ENCODE measurements around the gene PLCXD3.

PLCXD3 gene

DNA sequence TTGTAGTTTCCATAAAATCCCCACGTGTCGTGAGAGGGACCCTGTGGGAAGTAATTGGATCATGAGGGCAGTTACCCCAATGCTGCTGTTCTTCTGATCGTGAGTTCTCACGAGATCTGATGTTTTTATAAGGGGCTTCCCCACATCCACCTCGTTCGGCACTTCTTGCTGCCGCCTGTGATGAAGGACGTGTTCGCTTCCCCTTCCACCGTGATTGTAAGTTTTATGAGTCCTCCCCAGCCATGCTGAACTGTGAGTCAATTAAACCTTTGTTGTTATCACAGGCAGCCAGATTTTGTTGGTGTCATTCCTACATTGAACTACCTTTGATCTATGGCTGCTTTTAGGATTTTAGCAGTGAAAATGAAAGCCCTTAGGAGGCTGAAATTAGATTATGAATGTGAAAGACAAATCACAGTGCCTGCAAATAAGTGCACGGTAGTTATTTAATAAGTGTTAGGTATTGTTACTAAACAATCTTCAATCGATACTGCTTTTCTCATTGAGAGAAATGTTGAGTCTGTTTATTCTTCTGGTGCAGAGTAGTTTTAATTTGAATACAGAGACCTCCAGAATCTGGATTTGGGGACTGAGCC lies 229.1 kb downstream of the PLCXD3 start:
- H3K36me3 Mint-ChIP-seq (ENCODE audit: insufficient read depth), result no peaks in the 10 kb centered on the region
- H3K4me1 Mint-ChIP-seq, result no peaks in the 10 kb centered on the region
- no peak overlapping the region for H3K4me3 Mint-ChIP-seq
- H3K9me3 Mint-ChIP-seq, result no peaks in the 10 kb centered on the region
- DNase-seq (ENCODE audit: low spot score in 2 of 2) (no peak), ATAC-seq (replicated peaks; ENCODE audit: extremely low read depth, poor library complexity, severe bottlenecking) (no peak)
- H3K27me3 Mint-ChIP-seq, result no peaks in the 10 kb centered on the region
- no peak overlapping the region for H3K27ac Mint-ChIP-seq (ENCODE audit: low read depth)

DNA sequence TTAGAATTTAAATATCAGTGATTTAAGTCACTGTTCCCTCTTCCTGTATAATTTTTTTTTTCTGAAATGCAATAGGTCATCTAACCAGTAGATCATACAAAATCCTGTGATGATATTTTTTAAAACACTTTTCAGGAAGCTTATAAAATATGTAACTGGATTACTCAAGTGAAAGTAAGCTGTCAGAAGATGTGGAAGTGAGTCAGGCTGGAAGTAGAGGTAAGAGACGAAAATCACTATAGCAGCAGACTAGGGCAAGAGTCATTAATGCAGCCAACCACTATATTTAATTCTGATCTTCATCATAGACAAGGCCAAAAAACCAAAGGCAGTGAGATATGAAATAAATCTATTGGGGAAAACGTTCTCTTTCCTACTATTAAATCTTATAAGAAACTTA lies 231.4 kb downstream of the PLCXD3 start:
- Mint-ChIP-seq H3K4me1 (no peaks in the 10 kb centered on the region), H3K27ac (ENCODE audit: low read depth) (no peak overlapping the region), H3K36me3 (ENCODE audit: insufficient read depth) (no peaks in the 10 kb centered on the region), H3K4me3 (no peak overlapping the region), H3K27me3 (no peaks in the 10 kb centered on the region), H3K9me3 (no peaks in the 10 kb centered on the region)
- ATAC-seq (replicated peaks; ENCODE audit: extremely low read depth, poor library complexity, severe bottlenecking) (no peak), DNase-seq (ENCODE audit: low spot score in 2 of 2) (no peak)

DNA sequence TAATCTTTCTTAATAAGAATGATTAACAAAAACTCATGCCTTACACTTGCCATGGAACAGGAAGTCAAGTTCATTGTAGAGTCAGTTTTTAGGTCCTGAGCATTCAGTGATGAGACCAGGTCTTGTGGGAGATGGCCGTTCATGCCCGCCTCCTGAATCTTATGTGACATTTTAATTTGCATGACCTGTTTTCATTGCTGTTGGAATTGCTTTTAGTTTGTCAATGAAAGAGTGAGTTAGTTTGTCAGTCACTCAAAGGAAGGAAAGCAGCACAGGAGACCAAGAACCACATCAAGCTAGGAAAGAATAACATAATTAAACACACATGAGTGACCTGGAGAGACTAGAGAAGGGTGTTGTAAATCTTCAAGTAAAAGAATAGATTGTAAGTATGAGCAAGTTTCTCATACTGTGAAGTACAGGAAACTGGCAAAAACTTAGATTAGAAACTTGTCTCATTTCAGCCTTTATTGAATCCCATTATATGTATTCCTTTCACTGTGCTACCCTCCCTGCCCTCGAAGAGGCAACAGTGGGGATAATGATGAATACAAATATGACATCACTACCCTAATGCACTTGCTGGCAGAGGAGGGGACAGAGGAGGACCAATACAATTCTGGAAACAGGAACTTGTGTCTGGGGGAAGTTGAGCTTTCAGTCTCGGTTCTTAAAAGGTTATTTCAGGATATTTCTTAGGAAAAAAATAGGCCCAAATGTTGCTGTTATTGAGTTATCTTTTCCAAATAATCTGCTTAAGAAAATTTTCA lies 232.7 kb downstream of the PLCXD3 start:
- no peaks in the 10 kb centered on the region for H3K27me3 Mint-ChIP-seq
- no peak overlapping the region for H3K27ac Mint-ChIP-seq (ENCODE audit: low read depth)
- no peaks in the 10 kb centered on the region for H3K9me3 Mint-ChIP-seq
- no peak overlapping the region for H3K4me3 Mint-ChIP-seq
- DNase-seq (ENCODE audit: low spot score in 2 of 2) (no peak), ATAC-seq (replicated peaks; ENCODE audit: extremely low read depth, poor library complexity, severe bottlenecking) (no peak)
- H3K36me3 Mint-ChIP-seq (ENCODE audit: insufficient read depth), result no peaks in the 10 kb centered on the region
- H3K4me1 Mint-ChIP-seq, result no peaks in the 10 kb centered on the region

- Mint-ChIP-seq H3K36me3 (ENCODE audit: insufficient read depth) (no peaks in the 10 kb centered on the region), H3K4me1 (no peaks in the 10 kb centered on the region), H3K9me3 (no peaks in the 10 kb centered on the region), H3K4me3 (no peak overlapping the region), H3K27ac (ENCODE audit: low read depth) (no peak overlapping the region), H3K27me3 (no peaks in the 10 kb centered on the region)
- DNase-seq (ENCODE audit: low spot score in 2 of 2), result no peak
- no peak for ATAC-seq (replicated peaks; ENCODE audit: extremely low read depth, poor library complexity, severe bottlenecking)
Observed at GRCh38 chr5:41275813-41276512, 234.4 kb downstream of the PLCXD3 start.

GRCh38 chr5:41270423-41271251 lies 239.8 kb downstream of the PLCXD3 start:
- H3K9me3 Mint-ChIP-seq, result no peaks in the 10 kb centered on the region
- no peaks in the 10 kb centered on the region for H3K36me3 Mint-ChIP-seq (ENCODE audit: insufficient read depth)
- ATAC-seq (replicated peaks; ENCODE audit: extremely low read depth, poor library complexity, severe bottlenecking), result no peak
- no peak overlapping the region for H3K4me3 Mint-ChIP-seq
- no peak for DNase-seq (ENCODE audit: low spot score in 2 of 2)
- no peaks in the 10 kb centered on the region for H3K27me3 Mint-ChIP-seq
- H3K27ac Mint-ChIP-seq (ENCODE audit: low read depth), result no peak overlapping the region
- no peaks in the 10 kb centered on the region for H3K4me1 Mint-ChIP-seq

DNA sequence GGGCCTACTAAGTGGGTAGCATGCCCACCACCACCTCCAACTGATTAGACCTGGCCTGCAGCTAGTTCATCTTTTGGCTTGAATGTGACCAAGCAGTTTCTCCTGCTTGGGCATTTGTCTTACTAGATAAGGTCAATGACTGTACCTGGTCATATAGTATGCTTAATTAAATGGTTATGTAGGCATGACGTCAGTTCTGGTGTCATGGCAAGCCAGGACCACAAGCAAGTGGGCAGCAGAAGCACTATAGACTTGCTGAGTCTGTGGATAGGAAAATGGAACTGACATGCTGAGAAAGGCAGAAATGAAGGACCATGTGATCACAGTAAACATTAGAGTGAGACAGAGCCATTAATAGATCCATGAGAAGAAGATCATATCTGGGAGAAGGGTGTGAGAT lies 241.5 kb downstream of the PLCXD3 start:
- no peaks in the 10 kb centered on the region for H3K36me3 Mint-ChIP-seq (ENCODE audit: insufficient read depth)
- ATAC-seq (replicated peaks; ENCODE audit: extremely low read depth, poor library complexity, severe bottlenecking), result no peak
- no peaks in the 10 kb centered on the region for H3K9me3 Mint-ChIP-seq

DNA sequence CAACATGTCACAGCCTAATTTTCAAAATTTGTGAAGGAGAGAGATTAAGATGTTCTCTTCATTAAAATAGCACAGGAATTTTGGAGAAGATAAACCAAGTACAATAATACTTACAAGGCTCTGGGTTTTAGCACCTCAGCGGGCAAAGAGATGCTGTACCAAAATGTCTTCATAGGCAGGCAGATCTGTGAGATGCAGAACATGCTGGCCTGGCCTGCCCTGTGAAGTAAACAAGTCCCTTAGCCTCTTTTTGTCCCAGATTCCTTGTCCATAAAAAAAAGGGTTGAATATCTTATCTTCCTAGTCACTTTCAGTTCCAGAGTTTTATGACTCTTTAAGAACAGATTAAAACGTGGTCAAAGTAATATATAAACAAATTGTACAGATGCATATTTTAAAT lies 244.0 kb downstream of the PLCXD3 start:
- no peak overlapping the region for H3K27ac Mint-ChIP-seq (ENCODE audit: low read depth)
- no peaks in the 10 kb centered on the region for H3K36me3 Mint-ChIP-seq (ENCODE audit: insufficient read depth)
- no peaks in the 10 kb centered on the region for H3K9me3 Mint-ChIP-seq
- no peak for DNase-seq (ENCODE audit: low spot score in 2 of 2)
- no peak for ATAC-seq (replicated peaks; ENCODE audit: extremely low read depth, poor library complexity, severe bottlenecking)
- no peaks in the 10 kb centered on the region for H3K4me1 Mint-ChIP-seq
- H3K27me3 Mint-ChIP-seq, result no peaks in the 10 kb centered on the region
- no peak overlapping the region for H3K4me3 Mint-ChIP-seq

More for the DNA sequence above, 241.5 kb downstream of the PLCXD3 start:
- Mint-ChIP-seq H3K4me3 (no peak overlapping the region), H3K27ac (ENCODE audit: low read depth) (no peak overlapping the region), H3K27me3 (no peaks in the 10 kb centered on the region), H3K4me1 (no peaks in the 10 kb centered on the region)
- no peak for DNase-seq (ENCODE audit: low spot score in 2 of 2)

GRCh38 chr5:41264019-41264418 lies 246.4 kb downstream of the PLCXD3 start:
- ATAC-seq (replicated peaks; ENCODE audit: extremely low read depth, poor library complexity, severe bottlenecking), result no peak
- no peaks in the 10 kb centered on the region for H3K36me3 Mint-ChIP-seq (ENCODE audit: insufficient read depth)
- H3K9me3 Mint-ChIP-seq, result no peaks in the 10 kb centered on the region
- H3K4me1 Mint-ChIP-seq, result no peaks in the 10 kb centered on the region
- H3K27ac Mint-ChIP-seq (ENCODE audit: low read depth), result no peak overlapping the region
- DNase-seq (ENCODE audit: low spot score in 2 of 2), result no peak
- H3K4me3 Mint-ChIP-seq, result no peak overlapping the region
- no peaks in the 10 kb centered on the region for H3K27me3 Mint-ChIP-seq

DNA sequence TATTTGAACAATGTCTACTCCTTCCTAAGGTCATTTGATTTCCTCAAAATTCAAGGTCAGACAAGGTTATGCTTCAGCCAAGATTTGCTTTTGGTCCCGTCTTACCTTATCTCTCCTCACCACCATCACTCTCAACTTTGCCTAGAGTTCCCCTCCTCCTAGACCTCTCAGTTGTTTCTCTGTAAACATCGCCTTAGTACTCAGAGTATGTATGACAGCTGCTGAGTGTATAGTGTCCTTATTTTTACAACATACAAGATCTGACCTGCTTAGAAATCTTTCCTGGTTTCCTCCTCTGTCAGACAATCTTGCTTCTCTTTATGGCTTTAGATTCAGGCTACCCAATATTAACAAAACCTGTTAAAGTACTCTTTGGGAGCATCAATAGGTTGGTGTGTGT lies 247.1 kb downstream of the PLCXD3 start:
- no peaks in the 10 kb centered on the region for H3K4me1 Mint-ChIP-seq
- H3K36me3 Mint-ChIP-seq (ENCODE audit: insufficient read depth), result no peaks in the 10 kb centered on the region
- no peak overlapping the region for H3K27ac Mint-ChIP-seq (ENCODE audit: low read depth)
- ATAC-seq (replicated peaks; ENCODE audit: extremely low read depth, poor library complexity, severe bottlenecking) (no peak), DNase-seq (ENCODE audit: low spot score in 2 of 2) (no peak)
- no peaks in the 10 kb centered on the region for H3K27me3 Mint-ChIP-seq
- no peaks in the 10 kb centered on the region for H3K9me3 Mint-ChIP-seq
- H3K4me3 Mint-ChIP-seq, result no peak overlapping the region
